GM21737 (cell line): ENCODE measurements around the gene HLA-A.
"Not testable (repeated sequence)": the region's sequence is repeated elsewhere in the genome, so short reads cannot be mapped to it uniquely, and the experiment has no call there.

ENCODE experiments used
- ATAC-seq: cut with Tn5 transposase; IDR thresholded peaks from one replicate; pipeline ENCODE4 v1.9.1; 2021; ENCODE audit warnings: mild to moderate bottlenecking, moderate library complexity; ENCODE audit not compliant: unreplicated experiment

HLA-A gene

GRCh38 chr6:29958921-29959320 is 16.6 kb downstream of the HLA-A start:
- no peak for ATAC-seq

DNA sequence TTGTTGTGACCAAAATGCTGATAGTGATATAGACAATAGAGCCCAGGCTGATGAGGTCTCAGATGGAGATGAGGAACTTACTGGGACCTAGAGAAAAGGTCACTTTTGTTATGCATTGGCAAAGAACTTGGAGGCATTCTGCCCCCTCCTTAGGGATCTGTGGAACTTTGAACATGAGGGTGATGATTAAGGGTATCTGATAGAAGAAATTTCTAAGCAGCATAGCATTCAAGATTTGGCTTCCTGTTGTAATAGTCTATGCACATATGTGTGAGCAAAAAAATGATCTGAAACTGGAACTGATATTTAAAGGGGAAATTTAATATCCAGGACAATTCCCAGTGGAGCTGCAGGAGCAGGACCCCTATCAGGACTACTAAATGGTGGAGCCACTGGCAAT is 17.1 kb downstream of the HLA-A start:
- ATAC-seq: no peak

DNA sequence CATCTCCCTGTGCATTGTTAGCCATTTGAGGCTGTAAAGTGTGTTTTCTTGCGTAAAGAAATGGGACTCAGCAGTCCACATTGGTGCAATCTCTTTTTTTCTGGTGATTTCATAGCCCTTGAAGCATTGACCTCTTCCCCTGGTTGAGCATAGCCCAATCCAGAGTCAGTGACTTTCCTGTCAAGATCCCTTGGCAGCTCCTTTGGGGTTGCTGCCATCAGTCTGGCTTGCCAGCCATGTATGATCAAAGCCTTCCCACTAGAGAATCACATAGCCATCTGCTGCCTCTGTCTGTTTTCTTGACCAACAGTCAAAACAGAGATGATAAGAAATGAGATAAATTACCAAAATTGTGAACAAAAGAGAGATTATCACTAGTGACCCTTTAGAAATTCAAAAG is 19.6 kb downstream of the HLA-A start:
- ATAC-seq: no peak

- ATAC-seq: not testable (repeated sequence)
Measured at GRCh38 chr6:29963697-29964096, 21.4 kb downstream of the HLA-A start.

- no peak for ATAC-seq
Measured at GRCh38 chr6:29964518-29964886, 22.2 kb downstream of the HLA-A start.

GRCh38 chr6:29964887-29965562 is 22.7 kb downstream of the HLA-A start:
- peak; percentile 89 for ATAC-seq

DNA sequence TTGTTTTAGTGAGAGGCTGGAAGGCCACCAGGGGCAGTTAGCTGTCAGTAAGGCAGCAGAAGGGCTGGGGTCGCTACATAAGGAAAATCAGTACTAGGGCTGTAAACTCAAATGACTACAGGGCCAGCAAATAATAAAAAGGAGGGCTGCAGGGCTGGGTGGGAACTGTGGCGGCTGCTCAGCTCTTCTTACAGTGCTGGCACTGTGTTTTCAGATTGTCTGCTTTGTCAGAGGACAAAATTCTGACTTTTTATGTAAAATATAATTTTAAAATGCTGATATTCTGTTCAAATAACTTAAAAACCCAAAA is 23.2 kb downstream of the HLA-A start:
- no peak for ATAC-seq

- ATAC-seq: no peak
Measured at GRCh38 chr6:29965873-29966601, 23.7 kb downstream of the HLA-A start.

GRCh38 chr6:29967379-29968010 is 25.2 kb downstream of the HLA-A start:
- no peak for ATAC-seq

DNA sequence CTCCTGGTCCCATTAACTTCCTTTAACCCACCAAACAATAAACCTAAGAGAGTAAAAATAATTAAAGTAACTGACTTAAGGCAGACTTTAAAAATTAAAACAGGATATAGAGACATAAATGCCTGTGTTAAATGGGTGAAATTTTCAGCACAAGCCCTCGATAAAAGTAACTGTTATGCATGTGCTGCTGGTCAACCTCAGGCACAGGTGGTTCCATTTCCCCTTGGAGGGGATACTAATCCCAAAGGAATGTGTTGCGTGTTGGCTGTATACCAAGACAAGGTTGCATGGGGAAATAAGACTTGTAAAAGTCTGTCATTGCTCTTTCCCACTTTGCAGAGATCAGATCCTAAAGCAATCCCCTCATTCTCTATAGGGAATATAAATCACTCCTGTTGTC is 25.8 kb downstream of the HLA-A start:
- no peak for ATAC-seq

DNA sequence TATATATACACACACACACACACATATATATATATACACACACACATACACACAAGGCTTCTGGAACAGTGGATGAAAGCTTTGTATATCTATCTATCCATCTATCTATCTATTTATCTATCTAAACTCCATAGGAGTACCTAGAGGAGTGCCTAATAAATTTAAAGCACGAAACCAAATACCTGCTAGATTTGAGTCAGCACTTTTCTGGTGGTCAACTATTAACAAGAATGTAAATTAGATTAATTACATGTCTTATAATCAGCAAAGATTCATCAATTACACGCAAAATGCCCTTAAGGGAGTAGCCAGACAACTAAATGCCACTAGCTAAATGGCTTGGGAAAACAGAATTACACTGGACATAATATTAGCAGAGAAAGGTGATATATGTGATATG is 26.6 kb downstream of the HLA-A start:
- no peak for ATAC-seq

DNA sequence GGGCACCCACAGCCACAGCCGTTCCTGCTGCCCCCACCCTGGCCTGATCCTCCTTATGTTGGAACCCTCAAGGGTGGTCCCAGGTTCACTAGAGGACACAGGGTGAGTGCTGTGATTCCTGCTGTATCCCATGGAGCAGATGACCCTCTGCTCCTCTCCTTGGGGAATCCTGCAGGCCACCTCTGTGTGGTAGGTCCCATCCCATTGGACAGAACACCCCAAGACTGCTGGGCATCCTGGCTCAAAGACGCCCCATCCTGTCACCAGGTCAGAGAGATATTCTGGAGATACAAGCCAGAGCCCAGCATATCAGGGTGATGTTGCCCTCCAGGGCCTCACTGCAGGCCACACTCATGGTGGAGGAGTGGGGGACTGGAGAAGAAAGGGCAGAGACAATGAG is 28.4 kb downstream of the HLA-A start:
- no peak for ATAC-seq

DNA sequence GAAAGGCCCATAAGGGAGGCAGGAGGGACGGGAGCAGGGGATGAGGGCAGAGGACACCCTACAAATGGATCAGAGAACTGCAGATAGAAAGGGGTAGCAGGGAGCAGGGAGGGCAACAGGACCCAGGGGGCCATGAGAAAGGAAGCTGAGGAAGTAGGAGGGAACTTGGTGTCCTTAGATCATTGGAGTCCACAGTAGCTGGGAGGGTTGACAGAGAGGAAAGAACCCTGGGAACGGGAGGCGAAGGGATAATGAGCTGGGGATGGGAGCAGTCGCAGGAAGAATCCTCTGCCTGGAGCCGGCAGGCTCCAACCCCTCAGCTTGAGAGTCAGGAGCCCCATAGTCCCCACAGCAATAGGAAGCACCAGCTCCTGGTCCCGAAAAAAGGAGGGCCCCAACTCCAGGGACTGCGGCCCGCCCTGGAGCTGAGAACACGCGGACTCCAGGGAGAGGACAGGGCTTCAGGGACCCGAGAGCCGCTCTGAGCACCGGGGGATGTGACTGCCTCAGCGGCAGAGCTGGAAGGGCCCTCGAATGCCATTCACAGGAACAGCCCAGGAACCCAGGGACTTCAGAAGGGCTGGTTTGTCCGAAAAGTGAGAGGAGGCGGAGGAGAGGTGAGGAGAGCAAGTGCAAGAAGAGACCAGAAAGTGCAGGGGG is 32.7 kb downstream of the HLA-A start:
- ATAC-seq: no peak

- no peak for ATAC-seq
Measured at GRCh38 chr6:29975561-29975907, 33.2 kb downstream of the HLA-A start.

GRCh38 chr6:29976253-29976587 is 33.9 kb downstream of the HLA-A start:
- no peak for ATAC-seq

- peak; percentile 70 for ATAC-seq
Measured at GRCh38 chr6:29976588-29977424, 34.5 kb downstream of the HLA-A start.

- no peak for ATAC-seq
Measured at GRCh38 chr6:29977425-29977727, 35.0 kb downstream of the HLA-A start.

GRCh38 chr6:29980013-29980412 is 37.7 kb downstream of the HLA-A start:
- ATAC-seq: not testable (repeated sequence)

- ATAC-seq: no peak
Measured at GRCh38 chr6:29980511-29980910, 38.2 kb downstream of the HLA-A start.

GRCh38 chr6:29981211-29981812 is 39.0 kb downstream of the HLA-A start:
- ATAC-seq: no peak

GRCh38 chr6:29982097-29982496 is 39.8 kb downstream of the HLA-A start:
- ATAC-seq: no peak
